IMR-90 (cell line): ENCODE results near the gene MRPS7. TPM values are rescaled to one million over a fixed set of nuclear protein-coding genes. Genes with fewer than 3 reads are reported as not detected.
"Not testable (repeated sequence)": the region's sequence is repeated elsewhere in the genome, so short reads cannot be mapped to it uniquely, and the experiment has no call there.

Experiments
- ATAC-seq: fragments of 200-7000 bp; cut with Tn5 transposase; 2 replicates; pipeline ENCODE4 v1.9.1; 2020; ENCODE audit warnings: low read depth, mild to moderate bottlenecking, moderate library complexity
- BruUV-seq: library from RNA; stranded (reverse); fragments of 400-500 nt; replicated peaks from 2 replicates; lab custom pipeline; 2021; lab: Mats Ljungman, UMichigan
- CTCF ChIA-PET: fragments of 300-600 bp; formaldehyde crosslinking; extraction: SDS; loops from one replicate; lab custom pipeline; 2021; ENCODE audit warnings: antibody characterized with exemption; lab: Yijun Ruan, JAX
- POLR2A ChIA-PET: fragments of 300-600 bp; sonication (Branson Sonifier 250); formaldehyde crosslinking; loops from one replicate; lab custom pipeline; 2022; ENCODE audit warnings: antibody characterized with exemption; ENCODE audit not compliant: unreplicated experiment; lab: Charles Lee
- DNase-seq: peaks from one replicate; pipeline ENCODE4 v3.0.0; 2013
- H2AFZ ChIP-seq: replicated peaks from 2 replicates; pipeline ENCODE3; 2013; ENCODE audit warnings: low read length, mild to moderate bottlenecking; ENCODE audit not compliant: poor library complexity
- H2AK5ac ChIP-seq: 2 replicates; pipeline ENCODE4 v1.6.1; 2013; ENCODE audit warnings: low read depth, low read length, inconsistent platforms
- H2AK9ac ChIP-seq: replicated peaks from 2 replicates; pipeline ENCODE3; 2013; ENCODE audit warnings: mild to moderate bottlenecking, low read depth, low read length, moderate library complexity; ENCODE audit not compliant: poor library complexity
- H2BK120ac ChIP-seq: 2 replicates; pipeline ENCODE4 v1.6.1; 2013; ENCODE audit warnings: low read depth, low read length, inconsistent platforms
- H2BK15ac ChIP-seq: 3 replicates; pipeline ENCODE4 v1.6.1; 2013; ENCODE audit warnings: low read depth, low read length, inconsistent platforms
- H2BK20ac ChIP-seq: 2 replicates; pipeline ENCODE4 v1.6.1; 2013; ENCODE audit warnings: low read depth, mild to moderate bottlenecking, inconsistent platforms, low read length, moderate library complexity
- H2BK5ac ChIP-seq: 2 replicates; pipeline ENCODE4 v1.6.1; 2013; ENCODE audit warnings: mild to moderate bottlenecking, low read depth, low read length, inconsistent platforms; ENCODE audit not compliant: poor library complexity, severe bottlenecking
- H3K14ac ChIP-seq: replicated peaks from 2 replicates; pipeline ENCODE4 v1.6.1; 2013; ENCODE audit warnings: low read depth, low read length, inconsistent platforms
- H3K18ac ChIP-seq: 2 replicates; pipeline ENCODE4 v1.6.1; 2013; ENCODE audit warnings: low read depth, low read length, control low read depth
- H3K23ac ChIP-seq: 2 replicates; pipeline ENCODE4 v1.6.1; 2013; ENCODE audit warnings: low read depth, low read length, inconsistent platforms
- H3K27ac ChIP-seq: 2 replicates; pipeline ENCODE4 v1.5.1; 2013; ENCODE audit warnings: mild to moderate bottlenecking, control low read depth, low read length; ENCODE audit not compliant: insufficient read depth
- H3K27me3 ChIP-seq: 2 replicates; pipeline ENCODE4 v1.6.1; 2013; ENCODE audit warnings: low read length; ENCODE audit not compliant: control insufficient read depth, insufficient read depth
- H3K36me3 ChIP-seq: 2 replicates; pipeline ENCODE4 v1.6.1; 2013; ENCODE audit warnings: low read length, mixed read lengths; ENCODE audit not compliant: control insufficient read depth, insufficient read depth
- H3K4ac ChIP-seq: 2 replicates; pipeline ENCODE4 v1.6.1; 2013; ENCODE audit warnings: low read depth, low read length, inconsistent platforms
- H3K4me1 ChIP-seq: 2 replicates; pipeline ENCODE4 v1.6.1; 2013; ENCODE audit warnings: low read length, mixed read lengths; ENCODE audit not compliant: control insufficient read depth, insufficient read depth
- H3K4me2 ChIP-seq: 2 replicates; pipeline ENCODE4 v1.6.1; 2013; ENCODE audit warnings: low read depth, mild to moderate bottlenecking, control low read depth, low read length, moderate library complexity
- H3K4me3 ChIP-seq: 2 replicates; pipeline ENCODE4 v1.5.1; 2013; ENCODE audit warnings: low read depth, mild to moderate bottlenecking, control low read depth, low read length, moderate library complexity; ENCODE audit not compliant: insufficient read depth
- H3K56ac ChIP-seq: 2 replicates; pipeline ENCODE4 v1.6.1; 2013; ENCODE audit warnings: low read length, inconsistent platforms; ENCODE audit not compliant: insufficient read depth; ENCODE audit errors: extremely low read depth
- H3K79me1 ChIP-seq, 2 experiments: 2 replicates each; pipeline ENCODE4 v1.6.1; 2013; ENCODE audit warnings: low read length in 2 of 2, inconsistent platforms in 1 of 2, low read depth in 1 of 2
- H3K9ac ChIP-seq: 2 replicates; pipeline ENCODE4 v1.6.1; 2013; ENCODE audit warnings: low read depth, low read length, control low read depth
- H3K9me1 ChIP-seq: 2 replicates; pipeline ENCODE4 v1.6.1; 2013; ENCODE audit warnings: low read length, inconsistent platforms; ENCODE audit not compliant: insufficient read depth
- H3K9me3 ChIP-seq: 2 replicates; pipeline ENCODE4 v1.6.1; 2013; ENCODE audit warnings: low read length; ENCODE audit not compliant: control insufficient read depth, insufficient read depth
- H4K20me1 ChIP-seq: 2 replicates; pipeline ENCODE4 v1.6.1; 2013; ENCODE audit warnings: low read length, inconsistent platforms; ENCODE audit not compliant: insufficient read depth
- H4K5ac ChIP-seq: 2 replicates; pipeline ENCODE4 v1.6.1; 2013; ENCODE audit warnings: mild to moderate bottlenecking, low read depth, low read length, control low read depth
- H4K8ac ChIP-seq, 2 experiments: 2 replicates each; pipeline ENCODE4 v1.6.1; 2013; ENCODE audit warnings: low read depth in 2 of 2, low read length in 2 of 2, control low read depth in 1 of 2, inconsistent platforms in 1 of 2
- H4K91ac ChIP-seq: 2 replicates; pipeline ENCODE4 v1.6.1; 2013; ENCODE audit warnings: low read depth, low read length, inconsistent platforms; ENCODE audit not compliant: insufficient read depth
- CEBPB ChIP-seq: IDR thresholded peaks from 2 replicates; pipeline ENCODE4 v1.6.1; 2012; ENCODE audit warnings: low read depth, low read length, improper control_type of control experiment
- MXI1 ChIP-seq: IDR thresholded peaks from 2 replicates; pipeline ENCODE4 v1.6.1; 2012; ENCODE audit warnings: low read depth, mild to moderate bottlenecking, low read length, moderate library complexity, borderline replicate concordance
- WGBS, 2 experiments: methylation state at CpG; one replicate each; pipeline versions ENCODE4 v1.1.5 to v1.1.7; 2013; ENCODE audit warnings: missing lambda C conversion rate in 2 of 2; ENCODE audit not compliant: insufficient read length in 1 of 2; ENCODE audit errors: extremely low coverage in 2 of 2; 5-methylcytosine and 5-hydroxymethylcytosine counted together
- dilution Hi-C: fragments of 300-500 bp; cut with HindIII; formaldehyde crosslinking; loops from one replicate; pipeline ENCODE4 v1.14.3; 2018; ENCODE audit warnings: low sequenced_read_pairs; ENCODE audit not compliant: unreplicated experiment
- in situ Hi-C: fragments of 300-500 bp; cut with MboI; formaldehyde crosslinking; loops from 3 replicates; pipeline ENCODE4 v1.14.3; 2019; ENCODE audit warnings: low sequenced_read_pairs, inconsistent platforms, mixed read lengths
- intact Hi-C: fragments of 100-400 bp; cut with micrococcal nuclease; formaldehyde crosslinking; loops from 2 replicates; pipeline ENCODE4 v1.10.0; 2022
- polyA plus RNA-seq, 3 experiments: library from polyadenylated mRNA; depleted of rRNA; stranded (reverse); fragments of >200 nt; gene quantifications; 2 replicates each; pipeline ENCODE4 v1.2.3, GENCODE V29; 2012; ENCODE audit warnings: low replicate concordance in 1 of 3
- total RNA-seq: library from RNA; depleted of rRNA; stranded (reverse); fragments of >200 nt; gene quantifications from 2 replicates; pipeline ENCODE4 v1.2.3, GENCODE V29; 2012

The MRPS7 gene
- total and polyA plus RNA-seq, 2 of the 4 experiments (the other 2 are of a cell fraction), result 55.9 to 60.5 TPM

- TF ChIP-seq MXI1, result no peak
These were observed 28.2 kb downstream of the MRPS7 start (continued) for GRCh38 chr17:75289832-75290337.

DNA sequence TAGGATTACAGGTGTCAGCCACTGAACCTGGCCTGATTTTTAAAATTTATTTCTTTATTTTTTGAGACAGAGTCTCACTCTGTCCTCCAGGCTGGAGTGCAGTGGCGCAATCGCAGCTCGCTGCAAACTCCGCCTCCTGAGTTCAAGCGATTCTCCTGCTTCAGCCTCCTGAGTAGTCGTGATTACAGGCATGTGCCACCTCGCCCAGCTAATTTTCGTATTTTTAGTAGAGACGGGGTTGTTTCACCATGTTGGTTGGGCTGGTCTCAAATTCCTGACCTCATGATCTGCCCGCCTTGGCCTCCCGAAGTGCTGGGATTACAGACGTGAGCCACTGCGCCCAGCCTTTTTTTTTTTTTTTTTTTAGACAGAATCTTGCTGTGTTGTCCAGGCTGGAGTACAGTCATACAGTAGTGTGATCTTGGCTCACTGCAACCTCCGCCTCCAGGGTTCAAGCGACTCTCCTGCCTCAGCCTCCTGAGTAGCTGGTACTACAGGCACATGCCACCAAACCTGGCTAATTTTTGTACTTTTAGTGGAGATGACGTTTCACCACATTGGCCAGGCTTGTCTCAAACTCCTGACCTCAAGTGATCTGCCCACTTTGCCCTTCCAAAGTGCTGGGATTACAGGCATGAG lies 31.2 kb downstream of the MRPS7 start:
- intact Hi-C loops, H3K79me1 ChIP-seq, H3K4me2 ChIP-seq, H3K4ac ChIP-seq, H3K56ac ChIP-seq, H2BK15ac ChIP-seq, H3K18ac ChIP-seq, H4K91ac ChIP-seq, H3K4me3 ChIP-seq, ATAC-seq, H4K5ac ChIP-seq, H2BK20ac ChIP-seq, H3K9me1 ChIP-seq, H2AK5ac ChIP-seq, H2BK120ac ChIP-seq, H3K14ac ChIP-seq, in situ Hi-C loops, dilution Hi-C loops, DNase-seq, H3K27ac ChIP-seq, H3K36me3 ChIP-seq, CTCF ChIA-PET, H2BK5ac ChIP-seq, H2AFZ ChIP-seq, H3K9ac ChIP-seq, BruUV-seq, POLR2A ChIA-PET, H3K4me1 ChIP-seq, H4K8ac ChIP-seq, H2AK9ac ChIP-seq, H3K23ac ChIP-seq, H3K27me3 ChIP-seq, H4K20me1 ChIP-seq, H3K9me3 ChIP-seq: not testable (repeated sequence)
- WGBS, 2 experiments, result no CpG with 5 or more reads among the region's 16 CpGs
- peak; percentile 16; the same call in 1 of the 2 replicates for TF ChIP-seq CEBPB
